CD14-positive monocyte (primary cell): ENCODE measurements around the gene GCG. TPM values are rescaled to one million over a fixed set of nuclear protein-coding genes. Genes with fewer than 3 reads are reported as not detected.

ENCODE experiments used
- DNase-seq, 3 donors: peaks; one replicate each; pipeline ENCODE4 v3.0.0-alpha.2; 2011 to 2022
- H2AFZ ChIP-seq: 2 replicates; pipeline ENCODE4 v1.6.0; 2012; ENCODE audit warnings: mild to moderate bottlenecking, low read depth, low read length, inconsistent platforms; ENCODE audit not compliant: insufficient read depth, poor library complexity, severe bottlenecking
- H3K27ac ChIP-seq, 2 donors: 1 replicate in 1 of 2; 2 replicates in 1 of 2; pipeline ENCODE4 v1.5.1; 2012 to 2013; ENCODE audit warnings: low read length in 2 of 2, control low read depth in 1 of 2, inconsistent platforms in 1 of 2, low read depth in 1 of 2, mild to moderate bottlenecking in 1 of 2
- H3K27me3 ChIP-seq, 2 donors: one replicate each; pipeline versions ENCODE4 v1.6.0 to v1.6.1; 2011 to 2013; ENCODE audit warnings: low read length in 2 of 2; ENCODE audit not compliant: control insufficient read depth in 2 of 2, insufficient read depth in 2 of 2
- H3K36me3 ChIP-seq, 2 donors: replicated peaks in 1 of 2; 1 replicate in 1 of 2; 2 replicates in 1 of 2; pipeline versions ENCODE4 v1.5.1 to v1.6.1; 2012 to 2013; ENCODE audit warnings: low read length in 2 of 2, control low read depth in 1 of 2, inconsistent platforms in 1 of 2, mild to moderate bottlenecking in 1 of 2; ENCODE audit not compliant: insufficient read depth in 2 of 2, control insufficient read depth in 1 of 2
- H3K4me1 ChIP-seq, 2 donors: 1 replicate in 1 of 2; 2 replicates in 1 of 2; pipeline versions ENCODE4 v1.5.1 to v1.6.1; 2012 to 2013; ENCODE audit warnings: low read length in 2 of 2, control low read depth in 1 of 2, inconsistent platforms in 1 of 2, mild to moderate bottlenecking in 1 of 2, moderate library complexity in 1 of 2; ENCODE audit not compliant: insufficient read depth in 2 of 2, control insufficient read depth in 1 of 2
- H3K4me2 ChIP-seq: replicated peaks from 2 replicates; pipeline ENCODE3; 2012; ENCODE audit warnings: low read length, moderate library complexity, mild to moderate bottlenecking; ENCODE audit not compliant: poor library complexity, severe bottlenecking; ENCODE audit errors: extremely low read depth
- H3K4me3 ChIP-seq, 3 experiments: fragments of 200-600 bp in 1 of 3; sonication (generic) in 1 of 3; replicated peaks in 1 of 3; 1 replicate in 2 of 3; 2 replicates in 1 of 3; pipeline ENCODE4 v1.5.1; 2011 to 2013; ENCODE audit warnings: low read length in 3 of 3, mild to moderate bottlenecking in 3 of 3, control low read depth in 2 of 3, low read depth in 2 of 3, inconsistent platforms in 1 of 3, moderate library complexity in 1 of 3
- H3K79me2 ChIP-seq: 2 replicates; pipeline ENCODE4 v1.6.0; 2012; ENCODE audit warnings: mild to moderate bottlenecking, control low read depth, inconsistent platforms, low read length, moderate library complexity; ENCODE audit not compliant: insufficient read depth
- H3K9ac ChIP-seq: 2 replicates; pipeline ENCODE4 v1.6.0; 2017; ENCODE audit warnings: low read length, mild to moderate bottlenecking; ENCODE audit not compliant: insufficient read depth, poor library complexity, severe bottlenecking
- H3K9me3 ChIP-seq, 2 donors: replicated peaks in 1 of 2; 1 replicate in 1 of 2; 2 replicates in 1 of 2; pipeline versions ENCODE4 v1.5.1 to v1.6.1; 2012 to 2013; ENCODE audit warnings: low read length in 2 of 2, control low read depth in 1 of 2; ENCODE audit not compliant: control insufficient read depth in 1 of 2, insufficient read depth in 1 of 2
- H4K20me1 ChIP-seq: 2 replicates; pipeline ENCODE4 v1.6.0; 2012; ENCODE audit warnings: mild to moderate bottlenecking, low read length, control low read depth, moderate library complexity; ENCODE audit not compliant: insufficient read depth
- H3K27ac Mint-ChIP-seq, 7 donors: one replicate each; pipeline ENCODE4 v1.8.0; 2020; ENCODE audit warnings: mild to moderate bottlenecking in 7 of 7, mixed read lengths in 7 of 7, moderate library complexity in 6 of 7, inconsistent platforms in 2 of 7
- H3K27me3 Mint-ChIP-seq, 3 donors: one replicate each; pipeline ENCODE4 v1.8.0; 2021 to 2022; ENCODE audit warnings: low read depth in 3 of 3, mild to moderate bottlenecking in 3 of 3, mixed read lengths in 3 of 3, moderate library complexity in 3 of 3, inconsistent platforms in 1 of 3
- H3K36me3 Mint-ChIP-seq, 2 donors: one replicate each; pipeline ENCODE4 v1.8.0; 2020; ENCODE audit warnings: mixed read lengths in 2 of 2, inconsistent platforms in 1 of 2, mild to moderate bottlenecking in 1 of 2
- H3K4me1 Mint-ChIP-seq: one replicate; pipeline ENCODE4 v1.8.0; 2020; ENCODE audit warnings: mild to moderate bottlenecking, mixed read lengths
- H3K4me3 Mint-ChIP-seq, 2 donors: one replicate each; pipeline ENCODE4 v1.8.0; 2020; ENCODE audit warnings: mild to moderate bottlenecking in 2 of 2, mixed read lengths in 2 of 2, moderate library complexity in 1 of 2
- H3K9me3 Mint-ChIP-seq, 7 donors: one replicate each; pipeline ENCODE4 v1.8.0; 2020 to 2022; ENCODE audit warnings: mixed read lengths in 7 of 7, mild to moderate bottlenecking in 6 of 7, moderate library complexity in 6 of 7, inconsistent platforms in 2 of 7
- WGBS: methylation state at CpG from one replicate; pipeline ENCODE4 v1.1.5; 2013; ENCODE audit warnings: missing lambda C conversion rate; ENCODE audit not compliant: insufficient coverage; 5-methylcytosine and 5-hydroxymethylcytosine counted together
- intact Hi-C, 2 donors: fragments of 100-400 bp; cut with micrococcal nuclease; formaldehyde crosslinking; loops; one replicate each; pipeline versions ENCODE4 v1.15.0 to v1.15.1; 2023
- polyA plus RNA-seq, 3 donors: library from polyadenylated mRNA; depleted of rRNA in 1 of 3; unstranded in 2 of 3; stranded (reverse) in 1 of 3; fragments of 300-500 nt in 2 of 3; fragments of >200 nt in 1 of 3; fragmentation: Illumina TruSeq in 2 of 3; gene quantifications; 1 replicate in 2 of 3; 2 replicates in 1 of 3; pipeline ENCODE4 v1.2.3, GENCODE V29; 2012 to 2021
- TF ChIP-seq, protein P1 (sequence below): fragments of 200-600 bp; IDR thresholded peaks from one replicate; pipeline ENCODE4 v1.8.0; 2022; ENCODE audit warnings: antibody characterized with exemption, mild to moderate bottlenecking

Gene GCG
- polyA plus RNA-seq, 3 donors: not detected

DNA sequence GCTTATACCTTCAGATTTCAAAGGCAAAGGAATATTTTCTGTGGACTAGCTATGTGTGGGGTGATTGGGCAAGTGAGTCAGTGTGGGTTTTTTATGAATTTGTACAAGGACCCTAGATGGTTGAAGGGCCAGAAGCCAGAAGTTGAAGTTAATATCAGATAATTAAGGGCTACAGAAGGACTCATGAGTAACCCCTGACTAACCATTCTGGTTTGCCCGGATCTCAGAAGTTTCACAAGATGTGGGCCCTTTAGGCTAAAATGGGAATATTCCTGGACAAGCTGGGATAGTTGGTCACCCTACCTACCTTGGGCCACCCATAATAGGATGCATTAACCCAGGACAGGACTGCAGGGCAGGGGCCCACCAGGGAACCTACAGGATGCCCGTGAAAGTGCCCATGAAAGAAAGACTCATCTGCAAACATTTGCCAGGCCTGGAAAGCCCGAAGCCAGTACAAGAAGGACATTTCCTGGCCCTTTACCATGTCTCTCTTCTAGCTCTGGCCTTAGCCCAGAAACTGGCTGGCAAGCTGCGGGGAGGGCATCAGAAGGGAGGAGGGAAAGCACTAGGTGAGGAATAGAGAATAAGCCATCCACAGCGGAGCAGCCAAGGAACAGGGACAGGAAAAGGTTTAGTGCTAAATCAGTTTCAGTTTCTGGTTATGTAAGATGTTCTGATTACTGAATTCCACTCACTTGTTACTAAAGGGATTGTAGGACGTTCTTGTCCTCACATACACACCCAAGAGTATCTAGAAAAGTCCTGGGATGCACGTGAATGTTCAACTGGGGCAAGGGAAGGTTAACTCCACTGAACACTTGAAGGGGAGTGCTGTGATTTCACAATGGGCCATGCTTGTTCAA, 33.6 kb downstream of the GCG start:
- peaks cover 21 to 25% of the 10 kb centered on the region in 2 donors for H3K4me1 ChIP-seq
- H3K4me2 ChIP-seq: no peak overlapping the region
- H3K4me3 ChIP-seq: no peak overlapping the region
- TF ChIP-seq, protein P1, sequence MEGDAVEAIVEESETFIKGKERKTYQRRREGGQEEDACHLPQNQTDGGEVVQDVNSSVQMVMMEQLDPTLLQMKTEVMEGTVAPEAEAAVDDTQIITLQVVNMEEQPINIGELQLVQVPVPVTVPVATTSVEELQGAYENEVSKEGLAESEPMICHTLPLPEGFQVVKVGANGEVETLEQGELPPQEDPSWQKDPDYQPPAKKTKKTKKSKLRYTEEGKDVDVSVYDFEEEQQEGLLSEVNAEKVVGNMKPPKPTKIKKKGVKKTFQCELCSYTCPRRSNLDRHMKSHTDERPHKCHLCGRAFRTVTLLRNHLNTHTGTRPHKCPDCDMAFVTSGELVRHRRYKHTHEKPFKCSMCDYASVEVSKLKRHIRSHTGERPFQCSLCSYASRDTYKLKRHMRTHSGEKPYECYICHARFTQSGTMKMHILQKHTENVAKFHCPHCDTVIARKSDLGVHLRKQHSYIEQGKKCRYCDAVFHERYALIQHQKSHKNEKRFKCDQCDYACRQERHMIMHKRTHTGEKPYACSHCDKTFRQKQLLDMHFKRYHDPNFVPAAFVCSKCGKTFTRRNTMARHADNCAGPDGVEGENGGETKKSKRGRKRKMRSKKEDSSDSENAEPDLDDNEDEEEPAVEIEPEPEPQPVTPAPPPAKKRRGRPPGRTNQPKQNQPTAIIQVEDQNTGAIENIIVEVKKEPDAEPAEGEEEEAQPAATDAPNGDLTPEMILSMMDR: no peak
- Mint-ChIP-seq H3K4me1 (peaks cover 26% of the 10 kb centered on the region), H3K27me3 (no peaks in the 10 kb centered on the region), H3K27ac (peak overlapping the region in 3 of 7 donors; percentile 38 to 66 (median 43)), H3K9me3 (peaks cover 0 to 6% (median 3%) of the 10 kb centered on the region in 7 donors), H3K36me3 (no peaks in the 10 kb centered on the region), H3K4me3 (peak overlapping the region; percentile 43 to 46)
- no peak overlapping the region for H3K27ac ChIP-seq
- no peaks in the 10 kb centered on the region for H3K27me3 ChIP-seq
- H4K20me1 ChIP-seq: no peaks in the 10 kb centered on the region
- H2AFZ ChIP-seq: peak overlapping the region; percentile 21
- no peaks in the 10 kb centered on the region for H3K36me3 ChIP-seq
- intact Hi-C loops: no loop called here
- no peak overlapping the region for H3K9ac ChIP-seq
- H3K9me3 ChIP-seq: no peaks in the 10 kb centered on the region
- peak in 1 of 3 donors; percentile 10 for DNase-seq
- 100% methylated on average over 1 of the region's 7 CpGs for WGBS
- H3K79me2 ChIP-seq: no peaks in the 10 kb centered on the region

DNA sequence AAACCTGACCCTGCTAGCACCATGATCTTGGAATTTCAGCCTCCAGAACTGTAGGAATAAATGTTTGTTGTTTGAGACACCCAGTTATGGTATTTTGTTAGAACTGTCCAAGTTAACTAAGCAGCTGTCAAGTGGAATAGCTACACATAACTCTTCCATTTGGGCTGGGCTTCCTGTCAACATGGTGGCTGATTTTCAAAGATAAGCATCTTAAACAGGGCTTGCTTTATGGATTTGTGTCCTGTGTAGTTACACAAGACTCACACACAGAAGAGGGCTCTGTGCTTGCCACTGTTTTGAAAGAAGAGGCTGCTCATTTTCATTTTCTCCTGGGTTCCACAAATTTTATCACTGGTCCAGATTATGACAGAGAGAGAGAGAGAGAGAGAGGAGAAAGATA, 35.7 kb downstream of the GCG start:
- Histone ChIP-seq H4K20me1 (no peaks in the 10 kb centered on the region), H3K4me1 (peaks cover 38 to 43% of the 10 kb centered on the region in 2 donors), H3K4me2 (no peak overlapping the region), H2AFZ (peak overlapping the region; percentile 6), H3K9me3 (no peaks in the 10 kb centered on the region), H3K4me3 (no peak overlapping the region), H3K79me2 (no peaks in the 10 kb centered on the region), H3K27me3 (no peaks in the 10 kb centered on the region), H3K36me3 (no peaks in the 10 kb centered on the region), H3K27ac (no peak overlapping the region), H3K9ac (no peak overlapping the region)
- peaks cover 41% of the 10 kb centered on the region for H3K4me1 Mint-ChIP-seq
- H3K36me3 Mint-ChIP-seq: no peaks in the 10 kb centered on the region
- intact Hi-C loops: no loop called here
- peaks cover 0 to 6% (median 3%) of the 10 kb centered on the region in 7 donors for H3K9me3 Mint-ChIP-seq
- no peak overlapping the region for H3K27ac Mint-ChIP-seq
- no peaks in the 10 kb centered on the region for H3K27me3 Mint-ChIP-seq
- TF ChIP-seq, protein P1: no peak
- no peak for DNase-seq
- H3K4me3 Mint-ChIP-seq: no peak overlapping the region
